Measurements from ENCODE around the gene PRDX5.

PRDX5 gene

DNA sequence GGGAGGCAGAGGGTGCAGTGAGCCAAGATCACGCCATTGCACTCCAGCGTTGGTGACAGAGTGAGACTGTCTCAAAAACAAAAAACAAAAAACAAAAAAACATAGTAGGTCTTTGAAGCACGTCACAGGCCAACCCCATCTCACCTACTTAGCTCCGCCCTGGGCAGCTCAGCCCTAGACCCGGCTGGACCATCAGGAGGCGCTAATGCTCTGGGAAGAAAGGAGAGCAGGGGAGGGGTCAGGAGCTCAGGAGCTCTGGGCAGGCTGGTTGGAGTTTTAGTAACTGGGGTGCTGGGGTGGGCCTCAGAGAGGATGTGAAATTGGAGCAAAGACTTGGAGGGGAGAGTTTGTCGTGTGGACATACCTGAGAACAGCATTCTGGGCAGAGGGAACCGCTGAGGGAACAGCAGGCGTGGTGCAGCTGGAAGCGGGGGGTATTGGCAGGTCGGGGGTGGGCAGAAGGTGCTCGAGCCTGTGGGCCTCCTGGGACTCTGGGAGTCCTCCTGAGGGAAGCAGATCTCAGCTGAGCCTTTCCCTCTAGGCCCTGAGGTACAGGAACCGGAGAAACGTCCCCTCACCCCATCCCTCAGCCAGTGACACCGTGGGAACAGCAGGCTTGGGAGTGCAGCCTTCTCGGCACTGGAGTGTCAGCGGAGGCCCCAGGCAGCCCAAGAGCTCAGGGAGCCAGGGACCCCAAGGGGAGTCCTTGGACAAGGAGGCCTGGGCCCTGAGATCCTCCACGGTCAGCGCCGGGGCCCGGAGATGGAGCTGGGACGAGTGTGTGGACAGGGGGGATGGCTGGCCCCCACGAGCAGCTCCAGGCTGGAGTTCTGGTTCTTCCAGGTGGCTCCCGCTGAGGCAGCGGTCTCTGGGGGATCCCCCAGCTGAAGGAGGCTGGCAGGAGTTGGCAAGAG, 38.8 kb downstream of the PRDX5 start:
- H3K9me3 ChIP-seq (ENCODE audit: control insufficient read depth, low read length): no peaks in the 10 kb centered on the region
- H3K4me3 ChIP-seq (ENCODE audit: insufficient read depth, low read depth, low read length, poor library complexity, severe bottlenecking): no peak overlapping the region
- no peaks in the 10 kb centered on the region for H3K27me3 ChIP-seq (replicated peaks; ENCODE audit: control insufficient read depth, insufficient read depth, low read length, poor library complexity, severe bottlenecking)
- DNase-seq: no peak
- no peak overlapping the region for H3K27ac ChIP-seq (ENCODE audit: insufficient read depth, low read length, poor library complexity, severe bottlenecking)
- peaks cover 29% of the 10 kb centered on the region for H3K4me1 ChIP-seq (ENCODE audit: control insufficient read depth, insufficient read depth, low read length, poor library complexity, severe bottlenecking)
- H3K36me3 ChIP-seq (ENCODE audit: control insufficient read depth, insufficient read depth, low read length): peaks cover 20% of the 10 kb centered on the region

DNA sequence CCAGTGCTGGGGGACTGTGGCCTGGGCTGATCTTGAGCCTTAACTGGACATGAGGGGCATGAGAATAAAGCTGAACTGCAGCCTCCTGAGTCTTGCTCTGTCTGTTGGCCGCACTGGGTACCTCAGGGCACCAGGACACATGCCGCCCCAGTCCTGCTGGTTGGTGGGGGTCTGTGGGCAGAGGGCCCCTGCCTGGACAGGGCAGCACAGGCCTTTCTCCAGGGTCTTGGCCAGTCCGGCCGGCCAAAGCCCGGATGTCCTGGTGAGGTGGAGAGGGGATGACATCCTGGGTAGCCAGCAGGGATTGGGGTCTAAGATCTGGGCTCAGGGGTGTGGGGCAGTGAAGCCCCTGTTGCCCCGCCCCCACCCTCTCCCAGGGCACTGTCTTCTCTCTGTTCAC, 39.5 kb downstream of the PRDX5 start:
- DNase-seq: no peak
- no peaks in the 10 kb centered on the region for H3K27me3 ChIP-seq (replicated peaks; ENCODE audit: control insufficient read depth, insufficient read depth, low read length, poor library complexity, severe bottlenecking)
- peaks cover 29% of the 10 kb centered on the region for H3K4me1 ChIP-seq (ENCODE audit: control insufficient read depth, insufficient read depth, low read length, poor library complexity, severe bottlenecking)
- H3K27ac ChIP-seq (ENCODE audit: insufficient read depth, low read length, poor library complexity, severe bottlenecking): no peak overlapping the region
- H3K4me3 ChIP-seq (ENCODE audit: insufficient read depth, low read depth, low read length, poor library complexity, severe bottlenecking): no peak overlapping the region
- peaks cover 24% of the 10 kb centered on the region for H3K36me3 ChIP-seq (ENCODE audit: control insufficient read depth, insufficient read depth, low read length)
- no peaks in the 10 kb centered on the region for H3K9me3 ChIP-seq (ENCODE audit: control insufficient read depth, low read length)

DNA sequence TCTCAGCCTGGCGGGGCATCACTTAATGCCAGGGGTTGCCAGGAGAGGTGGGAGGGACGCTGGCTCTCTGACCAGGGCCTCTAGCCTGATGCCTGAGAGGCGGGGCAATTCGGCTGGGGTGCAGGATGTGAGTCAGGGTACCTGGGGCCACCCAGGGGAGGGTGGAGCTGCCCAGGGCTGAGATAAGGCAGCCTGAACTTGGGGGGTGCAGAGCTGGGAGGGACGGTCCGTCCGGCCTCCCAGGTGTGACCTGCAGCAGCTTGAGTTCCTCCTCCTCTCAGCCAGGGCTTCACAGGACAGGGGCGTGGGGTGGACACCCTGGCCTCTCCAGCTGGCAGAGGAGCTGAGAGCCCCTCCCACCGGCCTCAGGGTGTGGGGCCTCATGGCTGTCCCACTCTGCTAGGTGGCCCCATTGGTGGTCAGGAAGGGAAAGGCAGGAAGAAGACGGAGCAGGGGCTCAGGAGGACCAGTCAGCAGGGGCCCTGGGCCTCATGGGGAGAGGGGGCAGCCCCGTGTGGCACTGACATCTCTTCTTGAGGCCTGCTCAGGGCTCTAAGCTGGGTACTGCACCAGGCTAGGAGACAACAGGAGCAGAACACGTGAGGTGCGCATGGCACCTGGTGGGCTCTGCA, 40.1 kb downstream of the PRDX5 start:
- H3K36me3 ChIP-seq (ENCODE audit: control insufficient read depth, insufficient read depth, low read length): peaks cover 28% of the 10 kb centered on the region
- H3K4me1 ChIP-seq (ENCODE audit: control insufficient read depth, insufficient read depth, low read length, poor library complexity, severe bottlenecking): peaks cover 29% of the 10 kb centered on the region
- no peaks in the 10 kb centered on the region for H3K27me3 ChIP-seq (replicated peaks; ENCODE audit: control insufficient read depth, insufficient read depth, low read length, poor library complexity, severe bottlenecking)
- no peak overlapping the region for H3K27ac ChIP-seq (ENCODE audit: insufficient read depth, low read length, poor library complexity, severe bottlenecking)
- H3K4me3 ChIP-seq (ENCODE audit: insufficient read depth, low read depth, low read length, poor library complexity, severe bottlenecking): peak overlapping the region; percentile 48
- DNase-seq: no peak
- no peaks in the 10 kb centered on the region for H3K9me3 ChIP-seq (ENCODE audit: control insufficient read depth, low read length)

DNA sequence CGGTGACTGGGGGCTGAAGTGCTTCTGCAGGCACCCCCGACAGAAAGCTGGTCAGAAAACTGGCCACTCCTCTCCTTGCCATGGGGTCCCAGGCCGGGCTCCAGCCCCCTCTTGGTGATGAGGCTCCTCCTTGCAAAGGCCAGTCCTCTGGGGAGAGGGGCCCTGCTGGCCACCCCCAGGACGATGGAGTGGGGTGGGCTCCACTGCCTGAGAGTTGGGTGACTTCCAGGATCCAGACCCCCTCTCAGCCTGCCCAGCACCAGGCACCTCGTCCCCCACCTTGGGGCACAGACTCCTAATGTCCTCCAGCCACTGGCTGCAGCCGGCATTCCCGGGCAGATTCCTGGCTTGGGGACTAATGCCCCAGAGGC, 40.6 kb downstream of the PRDX5 start:
- H3K36me3 ChIP-seq (ENCODE audit: control insufficient read depth, insufficient read depth, low read length): peaks cover 33% of the 10 kb centered on the region
- H3K4me3 ChIP-seq (ENCODE audit: insufficient read depth, low read depth, low read length, poor library complexity, severe bottlenecking): peak overlapping the region; percentile 48
- no peak for DNase-seq
- no peaks in the 10 kb centered on the region for H3K27me3 ChIP-seq (replicated peaks; ENCODE audit: control insufficient read depth, insufficient read depth, low read length, poor library complexity, severe bottlenecking)
- H3K4me1 ChIP-seq (ENCODE audit: control insufficient read depth, insufficient read depth, low read length, poor library complexity, severe bottlenecking): peaks cover 29% of the 10 kb centered on the region
- H3K9me3 ChIP-seq (ENCODE audit: control insufficient read depth, low read length): no peaks in the 10 kb centered on the region
- peak overlapping the region; percentile 55 for H3K27ac ChIP-seq (ENCODE audit: insufficient read depth, low read length, poor library complexity, severe bottlenecking)

DNA sequence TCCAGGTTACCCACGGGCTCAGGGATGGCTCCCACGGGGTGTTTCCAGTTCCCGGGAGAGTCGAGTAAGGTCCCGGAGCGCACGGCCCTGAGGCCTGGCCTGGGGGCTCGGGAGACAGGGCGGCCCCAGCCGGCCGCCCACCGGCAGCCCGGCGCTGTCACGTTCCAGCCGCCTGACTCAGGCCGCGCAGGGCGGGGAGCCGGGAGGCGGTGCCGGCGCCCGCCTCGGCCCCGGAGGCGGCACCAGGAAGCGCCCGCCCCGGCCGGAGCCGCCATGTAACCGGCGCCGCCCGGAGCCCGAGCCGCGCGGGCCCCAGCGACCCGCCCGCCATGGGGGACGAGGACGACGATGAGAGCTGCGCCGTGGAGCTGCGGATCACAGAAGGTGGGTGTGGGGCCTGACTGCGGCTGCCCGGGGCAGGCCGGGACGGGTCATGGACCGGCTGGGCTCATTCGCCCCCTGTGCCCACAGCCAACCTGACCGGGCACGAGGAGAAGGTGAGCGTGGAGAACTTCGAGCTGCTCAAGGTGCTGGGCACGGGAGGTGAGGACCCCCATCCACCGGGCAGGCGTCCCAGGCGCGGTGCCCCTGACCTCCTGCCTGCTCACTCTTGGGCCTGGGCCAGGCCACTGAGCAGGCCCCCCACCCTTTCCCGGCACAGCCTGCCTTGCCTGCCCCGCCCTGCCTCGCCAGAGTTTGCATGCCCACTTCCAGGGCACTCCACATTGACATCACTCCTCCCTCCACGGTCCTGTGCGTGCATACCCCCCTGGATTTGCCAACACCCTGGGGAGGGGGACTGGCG, 41.2 kb downstream of the PRDX5 start, which contains the start of gene RPS6KA4:
RPS6KA4 (plus strand) TSS at position 256 of the 805 bp plus-strand sequence; CDS start at position 330, 74 bp downstream.
- no peaks in the 10 kb centered on the region for H3K27me3 ChIP-seq (replicated peaks; ENCODE audit: control insufficient read depth, insufficient read depth, low read length, poor library complexity, severe bottlenecking)
- peak within 1 kb of the TSS; percentile 81 for H3K4me3 ChIP-seq (ENCODE audit: insufficient read depth, low read depth, low read length, poor library complexity, severe bottlenecking)
- H3K27ac ChIP-seq (ENCODE audit: insufficient read depth, low read length, poor library complexity, severe bottlenecking): peak within 1 kb of the TSS; percentile 56
- peak in 1 of 3 donors; percentile 36 for DNase-seq
- no peaks in the 10 kb centered on the region for H3K9me3 ChIP-seq (ENCODE audit: control insufficient read depth, low read length)
- H3K4me1 ChIP-seq (ENCODE audit: control insufficient read depth, insufficient read depth, low read length, poor library complexity, severe bottlenecking): peaks cover 29% of the 10 kb centered on the region
- H3K36me3 ChIP-seq (ENCODE audit: control insufficient read depth, insufficient read depth, low read length): peaks cover 29% of the 10 kb centered on the region

GRCh38 chr11:64359712-64360445, 42.0 kb downstream of the PRDX5 start:
- Histone ChIP-seq H3K36me3 (ENCODE audit: control insufficient read depth, insufficient read depth, low read length) (peaks cover 34% of the 10 kb centered on the region), H3K4me1 (ENCODE audit: control insufficient read depth, insufficient read depth, low read length, poor library complexity, severe bottlenecking) (peaks cover 29% of the 10 kb centered on the region), H3K9me3 (ENCODE audit: control insufficient read depth, low read length) (no peaks in the 10 kb centered on the region), H3K27me3 (replicated peaks; ENCODE audit: control insufficient read depth, insufficient read depth, low read length, poor library complexity, severe bottlenecking) (no peaks in the 10 kb centered on the region), H3K27ac (ENCODE audit: insufficient read depth, low read length, poor library complexity, severe bottlenecking) (peak overlapping the region; percentile 56), H3K4me3 (ENCODE audit: insufficient read depth, low read depth, low read length, poor library complexity, severe bottlenecking) (peak overlapping the region; percentile 81)
- no peak for DNase-seq

DNA sequence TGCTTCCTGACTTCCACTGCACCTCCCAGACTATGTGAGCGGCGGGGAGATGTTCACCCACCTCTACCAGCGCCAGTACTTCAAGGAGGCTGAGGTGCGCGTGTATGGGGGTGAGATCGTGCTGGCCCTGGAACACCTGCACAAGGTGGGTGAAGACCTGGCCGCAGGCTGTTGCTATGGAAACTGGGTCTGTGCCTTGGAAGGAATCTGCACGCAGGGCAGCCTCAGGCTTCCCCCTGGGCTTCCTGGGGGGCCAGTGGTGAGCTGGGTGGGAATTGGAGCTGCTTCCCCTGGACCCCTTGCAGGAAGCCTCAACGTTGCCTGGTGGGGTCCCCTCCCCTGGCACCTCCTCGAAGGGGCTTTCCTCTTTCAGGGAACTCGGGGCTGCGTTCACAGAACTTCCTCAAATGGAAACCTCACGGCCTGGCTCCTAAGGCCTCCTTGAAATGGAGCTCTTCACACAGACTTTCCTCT, 42.6 kb downstream of the PRDX5 start:
- Histone ChIP-seq H3K4me1 (ENCODE audit: control insufficient read depth, insufficient read depth, low read length, poor library complexity, severe bottlenecking) (peaks cover 29% of the 10 kb centered on the region), H3K27me3 (replicated peaks; ENCODE audit: control insufficient read depth, insufficient read depth, low read length, poor library complexity, severe bottlenecking) (no peaks in the 10 kb centered on the region), H3K27ac (ENCODE audit: insufficient read depth, low read length, poor library complexity, severe bottlenecking) (no peak overlapping the region), H3K36me3 (ENCODE audit: control insufficient read depth, insufficient read depth, low read length) (peaks cover 40% of the 10 kb centered on the region), H3K4me3 (ENCODE audit: insufficient read depth, low read depth, low read length, poor library complexity, severe bottlenecking) (peak overlapping the region; percentile 81), H3K9me3 (ENCODE audit: control insufficient read depth, low read length) (no peaks in the 10 kb centered on the region)
- DNase-seq: no peak

- Histone ChIP-seq H3K36me3 (ENCODE audit: control insufficient read depth, insufficient read depth, low read length) (peaks cover 44% of the 10 kb centered on the region), H3K4me3 (ENCODE audit: insufficient read depth, low read depth, low read length, poor library complexity, severe bottlenecking) (no peak overlapping the region), H3K27me3 (replicated peaks; ENCODE audit: control insufficient read depth, insufficient read depth, low read length, poor library complexity, severe bottlenecking) (no peaks in the 10 kb centered on the region), H3K27ac (ENCODE audit: insufficient read depth, low read length, poor library complexity, severe bottlenecking) (no peak overlapping the region), H3K4me1 (ENCODE audit: control insufficient read depth, insufficient read depth, low read length, poor library complexity, severe bottlenecking) (peaks cover 29% of the 10 kb centered on the region), H3K9me3 (ENCODE audit: control insufficient read depth, low read length) (no peaks in the 10 kb centered on the region)
- DNase-seq: no peak
Measured at GRCh38 chr11:64361659-64362058, 43.7 kb downstream of the PRDX5 start.

- Histone ChIP-seq H3K9me3 (ENCODE audit: control insufficient read depth, low read length) (no peaks in the 10 kb centered on the region), H3K4me1 (ENCODE audit: control insufficient read depth, insufficient read depth, low read length, poor library complexity, severe bottlenecking) (peaks cover 28% of the 10 kb centered on the region), H3K4me3 (ENCODE audit: insufficient read depth, low read depth, low read length, poor library complexity, severe bottlenecking) (no peak overlapping the region), H3K27ac (ENCODE audit: insufficient read depth, low read length, poor library complexity, severe bottlenecking) (no peak overlapping the region), H3K36me3 (ENCODE audit: control insufficient read depth, insufficient read depth, low read length) (peaks cover 45% of the 10 kb centered on the region), H3K27me3 (replicated peaks; ENCODE audit: control insufficient read depth, insufficient read depth, low read length, poor library complexity, severe bottlenecking) (no peaks in the 10 kb centered on the region)
- no peak for DNase-seq
Measured at GRCh38 chr11:64362339-64362738, 44.4 kb downstream of the PRDX5 start.
